Measurements from ENCODE around the gene EPB41L4B.
"Not testable (repeated sequence)": the region's sequence is repeated elsewhere in the genome, so short reads cannot be mapped to it uniquely, and the experiment has no call there.

The EPB41L4B gene

GRCh38 chr9:109241207-109241606 lies 79.7 kb downstream of the EPB41L4B start:
- DNase-seq, result no peak

- DNase-seq, result no peak
Measured at GRCh38 chr9:109239240-109239639, 81.6 kb downstream of the EPB41L4B start.

- DNase-seq, result no peak
Measured at GRCh38 chr9:109238655-109239054, 82.2 kb downstream of the EPB41L4B start.

- no peak for DNase-seq
Measured at GRCh38 chr9:109238125-109238524, 82.7 kb downstream of the EPB41L4B start.

GRCh38 chr9:109232449-109233237 lies 88.2 kb downstream of the EPB41L4B start:
- DNase-seq, result no peak

- no peak for DNase-seq
Measured at GRCh38 chr9:109231593-109231992, 89.3 kb downstream of the EPB41L4B start.

- no peak for DNase-seq
Measured at GRCh38 chr9:109230277-109230676, 90.6 kb downstream of the EPB41L4B start.

- no peak for DNase-seq
Measured at GRCh38 chr9:109229682-109230081, 91.2 kb downstream of the EPB41L4B start.

- no peak for DNase-seq
Measured at GRCh38 chr9:109228093-109228642, 92.7 kb downstream of the EPB41L4B start.

- DNase-seq, result no peak
Measured at GRCh38 chr9:109225629-109226028, 95.2 kb downstream of the EPB41L4B start.

- DNase-seq, result no peak
Measured at GRCh38 chr9:109224751-109225150, 96.1 kb downstream of the EPB41L4B start.

- not testable (repeated sequence) for DNase-seq
Measured at GRCh38 chr9:109218242-109218641, 102.6 kb downstream of the EPB41L4B start.

- no peak for DNase-seq
Measured at GRCh38 chr9:109214414-109214813, 106.4 kb downstream of the EPB41L4B start.

GRCh38 chr9:109213285-109214121 lies 107.4 kb downstream of the EPB41L4B start:
- DNase-seq, result no peak

- no peak for DNase-seq
Measured at GRCh38 chr9:109212768-109213167, 108.1 kb downstream of the EPB41L4B start.

- no peak for DNase-seq
Measured at GRCh38 chr9:109206670-109207069, 114.2 kb downstream of the EPB41L4B start.

GRCh38 chr9:109205526-109205925 lies 115.3 kb downstream of the EPB41L4B start:
- no peak for DNase-seq

- no peak for DNase-seq
Measured at GRCh38 chr9:109203761-109204360, 117.0 kb downstream of the EPB41L4B start.

GRCh38 chr9:109199676-109200075 lies 121.2 kb downstream of the EPB41L4B start:
- DNase-seq, result no peak

GRCh38 chr9:109198736-109199382 lies 122.0 kb downstream of the EPB41L4B start:
- no peak for DNase-seq

- no peak for DNase-seq
Measured at GRCh38 chr9:109193974-109194556, 126.8 kb downstream of the EPB41L4B start.

GRCh38 chr9:109192732-109193361 lies 128.0 kb downstream of the EPB41L4B start:
- DNase-seq, result no peak

Data from right forelimb (tissue), 1 donor.